Measurements from ENCODE around the gene TMPRSS11F.

Gene TMPRSS11F

DNA sequence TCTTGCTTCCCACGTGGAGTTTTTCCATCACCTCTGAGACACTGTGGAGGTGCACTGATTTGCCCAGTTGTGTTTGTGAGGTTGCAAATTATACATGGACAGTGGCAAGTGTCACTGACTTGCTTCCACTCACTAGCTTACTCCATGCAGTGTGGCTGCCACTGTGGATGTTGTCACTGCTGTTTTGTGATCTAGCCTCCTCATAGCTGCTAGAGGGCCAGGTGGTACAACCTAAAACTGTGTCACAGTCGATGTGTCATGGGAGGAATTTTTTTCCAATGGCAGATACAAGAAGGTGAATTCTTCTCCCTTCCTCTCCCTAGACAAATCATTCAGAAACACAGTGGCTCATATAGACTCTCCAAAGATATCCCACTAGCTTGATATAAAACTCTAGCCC lies 37.5 kb upstream of the TMPRSS11F start:
- no peak for DNase-seq (ENCODE audit: low spot score)
- TF ChIP-seq CTCF (IDR thresholded peaks at IDR 0.05; ENCODE audit: extremely low read depth, insufficient read depth, missing control alignments) = no peak
- in situ Hi-C loops (cut with MboI; ENCODE audit: low pct_unique_long_range_greater_than_20kb, low sequenced_read_pairs, unreplicated experiment) = loop anchor here (25.0 kb wide), 1 partner anchor 630 kb away; the partner anchor contains the start of gene CENPC

DNA sequence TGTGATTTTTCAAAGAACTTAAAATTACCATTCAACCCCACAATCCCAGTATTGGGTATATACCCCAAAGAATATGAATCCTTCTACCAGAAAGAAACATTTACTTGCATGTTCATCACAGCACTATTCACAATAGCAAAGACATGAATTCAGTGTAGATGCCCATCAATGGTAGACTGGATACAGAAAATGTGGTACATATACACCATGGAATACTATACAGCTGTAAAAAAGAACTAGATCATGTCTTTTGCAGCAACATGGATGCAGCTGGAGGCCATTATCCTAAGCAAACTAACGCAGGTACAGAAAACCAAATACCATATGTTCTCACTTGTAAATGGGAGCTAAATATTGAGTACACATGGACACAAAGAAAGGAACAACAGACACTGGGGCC lies 34.1 kb upstream of the TMPRSS11F start:
- no peak for DNase-seq (ENCODE audit: low spot score)
- in situ Hi-C loops (cut with MboI; ENCODE audit: low pct_unique_long_range_greater_than_20kb, low sequenced_read_pairs, unreplicated experiment) = loop anchor here (25.0 kb wide), 1 partner anchor 626 kb away; the partner anchor contains the start of gene CENPC
- TF ChIP-seq CTCF (IDR thresholded peaks at IDR 0.05; ENCODE audit: extremely low read depth, insufficient read depth, missing control alignments) = no peak

- DNase-seq (ENCODE audit: low spot score) = no peak
- TF ChIP-seq CTCF (IDR thresholded peaks at IDR 0.05; ENCODE audit: extremely low read depth, insufficient read depth, missing control alignments) = no peak
- in situ Hi-C loops (cut with MboI; ENCODE audit: low pct_unique_long_range_greater_than_20kb, low sequenced_read_pairs, unreplicated experiment) = loop anchor here (25.0 kb wide), 1 partner anchor 625 kb away; the partner anchor contains the start of gene CENPC
Measured at GRCh38 chr4:68162196-68162595, 32.5 kb upstream of the TMPRSS11F start.

- in situ Hi-C loops (cut with MboI; ENCODE audit: low pct_unique_long_range_greater_than_20kb, low sequenced_read_pairs, unreplicated experiment) = loop anchor here (25.0 kb wide), 1 partner anchor 615 kb away; the partner anchor contains the start of gene CENPC
- TF ChIP-seq CTCF (IDR thresholded peaks at IDR 0.05; ENCODE audit: extremely low read depth, insufficient read depth, missing control alignments) = no peak
- no peak for DNase-seq (ENCODE audit: low spot score)
Measured at GRCh38 chr4:68152411-68152810, 22.7 kb upstream of the TMPRSS11F start.

- no peak for TF ChIP-seq CTCF (IDR thresholded peaks at IDR 0.05; ENCODE audit: extremely low read depth, insufficient read depth, missing control alignments)
- in situ Hi-C loops (cut with MboI; ENCODE audit: low pct_unique_long_range_greater_than_20kb, low sequenced_read_pairs, unreplicated experiment) = no loop called here
- no peak for DNase-seq (ENCODE audit: low spot score)
Measured at GRCh38 chr4:68148800-68149685, 19.4 kb upstream of the TMPRSS11F start.

- in situ Hi-C loops (cut with MboI; ENCODE audit: low pct_unique_long_range_greater_than_20kb, low sequenced_read_pairs, unreplicated experiment) = no loop called here
- no peak for TF ChIP-seq CTCF (IDR thresholded peaks at IDR 0.05; ENCODE audit: extremely low read depth, insufficient read depth, missing control alignments)
- no peak for DNase-seq (ENCODE audit: low spot score)
Measured at GRCh38 chr4:68147079-68147478, 17.4 kb upstream of the TMPRSS11F start.

Data from GM13977 (cell line).